Ishikawa (cell line): Measurements from ENCODE around the gene NEU4.

Experiments used
- CEBPB ChIP-seq: IDR thresholded peaks from 2 replicates; pipeline ENCODE4 v1.6.1; 2012
- EGR1 ChIP-seq: IDR thresholded peaks from 2 replicates; pipeline ENCODE4 v1.6.1; 2012
- EP300 ChIP-seq: IDR thresholded peaks from 2 replicates; pipeline ENCODE4 v1.6.1; 2012; ENCODE audit warnings: borderline replicate concordance
- NFIC ChIP-seq: IDR thresholded peaks from 2 replicates; pipeline ENCODE4 v1.6.1; 2012
- RAD21 ChIP-seq: IDR thresholded peaks from 2 replicates; pipeline ENCODE4 v1.6.1; 2012; ENCODE audit warnings: low read depth
- TAF1 ChIP-seq: IDR thresholded peaks from 2 replicates; pipeline ENCODE4 v1.6.1; 2012; ENCODE audit warnings: low read depth, mild to moderate bottlenecking
- YY1 ChIP-seq: IDR thresholded peaks from 2 replicates; pipeline ENCODE4 v1.6.1; 2012; ENCODE audit warnings: low read depth
- ZBTB7A ChIP-seq: IDR thresholded peaks from 2 replicates; pipeline ENCODE4 v1.6.1; 2012; ENCODE audit warnings: low read depth
- TF ChIP-seq, protein P1 (sequence below): IDR thresholded peaks from 2 replicates; pipeline ENCODE4 v1.6.1; 2012

- TF ChIP-seq EGR1 (no peak), YY1 (no peak), RAD21 (no peak), CEBPB (no peak), EP300 (no peak), TAF1 (no peak), NFIC (no peak), ZBTB7A (no peak)
- TF ChIP-seq, protein P1, sequence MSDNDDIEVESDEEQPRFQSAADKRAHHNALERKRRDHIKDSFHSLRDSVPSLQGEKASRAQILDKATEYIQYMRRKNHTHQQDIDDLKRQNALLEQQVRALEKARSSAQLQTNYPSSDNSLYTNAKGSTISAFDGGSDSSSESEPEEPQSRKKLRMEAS = no peak
Observed at GRCh38 chr2:241770185-241770935, 38.6 kb upstream of the NEU4 start.
